MM.1S (cell line): ENCODE measurements around the gene ELMO1.

ENCODE experiments used
- CTCF ChIP-seq: fragments of 300-600 bp; sonication (generic); IDR thresholded peaks from 2 replicates; pipeline ENCODE4 v1.5.1; 2016; ENCODE audit warnings: antibody characterized with exemption, low read length, mixed read lengths
- EZH2 ChIP-seq: fragments of 300-600 bp; sonication (generic); optimal IDR thresholded peaks from 2 replicates; pipeline ENCODE3; 2017; ENCODE audit warnings: low read depth, mild to moderate bottlenecking, antibody characterized with exemption, low read length, mixed read lengths
- EZH2phosphoT487 ChIP-seq: fragments of 300-600 bp; sonication (generic); IDR thresholded peaks from 2 replicates; pipeline ENCODE4 v1.6.1; 2018; ENCODE audit warnings: antibody characterized with exemption, low read length

DNA sequence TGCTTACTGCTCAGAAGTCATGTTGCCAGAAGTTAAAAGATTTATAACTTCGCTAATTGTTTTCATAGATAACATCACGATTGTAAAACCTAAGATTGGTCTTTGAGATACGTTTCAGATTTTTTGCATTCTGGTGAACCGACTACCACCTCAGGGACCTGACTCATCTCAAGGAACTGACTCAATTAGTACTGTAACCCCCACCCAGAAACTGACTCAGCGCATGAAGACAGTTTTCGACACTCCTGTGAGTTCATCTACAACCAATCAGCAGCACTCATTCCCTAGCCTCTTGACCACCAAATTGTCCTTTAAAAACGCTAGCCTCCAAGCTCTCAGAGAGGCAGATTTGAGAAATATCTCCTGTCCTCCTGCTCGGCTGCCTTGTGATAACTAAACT is 72.3 kb downstream of the ELMO1 start:
- TF ChIP-seq EZH2phosphoT487, result no peak
- no peak for TF ChIP-seq CTCF
- no peak for TF ChIP-seq EZH2
